ENCODE measurements around the gene NAALADL2. TPM values are rescaled to one million over a fixed set of nuclear protein-coding genes. Genes with fewer than 3 reads are reported as not detected.

The NAALADL2 gene
- total RNA-seq, 4 donors from 2014 or later, result 0.36 to 9.2 (median 0.63) TPM

- Histone ChIP-seq H3K27me3 (no peaks in the 10 kb centered on the region), H3K9me3 (peaks cover 0 to 3% (median 0%) of the 10 kb centered on the region in 3 donors), H3K27ac (no peak overlapping the region), H3K4me3 (no peak overlapping the region), H3K4me1 (no peaks in the 10 kb centered on the region), H3K36me3 (no peaks in the 10 kb centered on the region)
- ATAC-seq (no peak), DNase-seq (no peak)
- TF ChIP-seq CTCF (IDR thresholded peaks at IDR 0.05 in 4 of 5, conservative IDR thresholded peaks at IDR 0.05 in 1 of 5) (no peak), POLR2A (IDR thresholded peaks at IDR 0.05) (no peak)
- in situ Hi-C loops (cut with MboI; ENCODE audit: low sequenced_read_pairs in 4 of 4) (no loop called here), intact Hi-C loops (cut with DNase I; ENCODE audit: low total_unique reads) (no loop called here)
Measured at GRCh38 chr3:174891524-174892203, 32.5 kb downstream of the NAALADL2 start.

DNA sequence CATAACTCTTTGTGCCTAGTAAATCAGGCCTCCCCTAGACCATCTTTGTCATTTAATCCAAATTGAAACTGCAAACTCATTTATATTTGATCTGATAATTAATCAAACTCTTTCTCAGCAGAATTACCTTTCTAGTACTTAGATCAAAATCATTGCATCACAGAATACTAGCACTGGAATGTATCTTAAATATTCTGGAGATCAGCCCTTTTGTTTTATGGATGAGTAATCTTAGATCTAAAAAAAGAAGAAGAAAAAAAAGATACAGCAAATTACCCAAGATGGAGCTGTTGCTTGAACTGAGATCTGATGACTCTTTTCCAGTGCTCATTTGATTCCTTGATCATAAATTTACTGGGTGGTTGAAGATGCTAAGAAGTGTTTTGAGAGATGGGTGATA, 47.9 kb downstream of the NAALADL2 start:
- in situ Hi-C loops (cut with MboI; ENCODE audit: low sequenced_read_pairs in 4 of 4), result no loop called here
- ATAC-seq (no peak), DNase-seq (no peak)
- H3K9me3 ChIP-seq, result no peaks in the 10 kb centered on the region
- TF ChIP-seq CTCF (IDR thresholded peaks at IDR 0.05 in 4 of 5, conservative IDR thresholded peaks at IDR 0.05 in 1 of 5) (no peak), POLR2A (IDR thresholded peaks at IDR 0.05) (no peak)
- no peak overlapping the region for H3K4me3 ChIP-seq
- intact Hi-C loops (cut with DNase I; ENCODE audit: low total_unique reads), result no loop called here
- H3K27ac ChIP-seq, result no peak overlapping the region
- no peaks in the 10 kb centered on the region for H3K36me3 ChIP-seq
- no peaks in the 10 kb centered on the region for H3K4me1 ChIP-seq
- no peaks in the 10 kb centered on the region for H3K27me3 ChIP-seq

DNA sequence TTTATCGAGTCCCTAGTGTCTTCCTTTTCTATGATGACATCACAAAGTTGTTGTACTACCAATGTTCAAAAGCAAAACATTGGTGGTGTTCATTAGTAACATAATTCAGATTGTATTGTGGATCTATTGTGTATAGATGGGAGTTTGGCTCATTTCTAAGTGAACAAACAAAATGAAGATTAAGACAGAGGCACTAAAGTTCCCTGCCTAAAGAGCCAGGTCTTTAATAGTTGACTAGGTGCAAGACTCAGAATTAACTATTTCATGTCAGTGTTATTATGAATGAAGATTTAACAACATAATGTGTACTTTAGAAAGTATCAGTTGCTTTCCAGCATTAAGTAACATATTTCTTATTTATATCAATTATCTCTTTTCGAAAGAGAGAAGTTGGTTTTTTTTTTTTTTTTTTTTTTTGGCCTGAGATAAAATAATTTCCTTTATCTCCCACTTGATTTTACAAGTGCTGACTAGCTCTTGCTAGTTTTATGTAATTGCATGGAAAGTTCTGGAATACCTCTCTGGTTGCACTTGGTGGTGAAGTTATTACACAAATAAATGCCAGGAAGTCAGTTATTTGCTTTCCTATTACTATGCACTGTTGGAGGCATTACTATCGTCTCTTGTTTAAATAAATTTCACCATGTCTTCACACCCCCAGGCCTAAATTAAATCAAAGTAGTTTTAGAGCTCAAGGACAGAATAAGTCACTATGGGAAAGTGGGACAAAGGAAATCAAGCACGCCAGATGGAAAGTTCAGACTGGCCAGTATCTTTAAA, 48.7 kb downstream of the NAALADL2 start:
- in situ Hi-C loops (cut with MboI; ENCODE audit: low sequenced_read_pairs in 4 of 4) (no loop called here), intact Hi-C loops (cut with DNase I; ENCODE audit: low total_unique reads) (no loop called here)
- no peak for ATAC-seq
- no peak overlapping the region for H3K27ac ChIP-seq
- H3K4me1 ChIP-seq, result no peaks in the 10 kb centered on the region
- TF ChIP-seq CTCF (IDR thresholded peaks at IDR 0.05 in 4 of 5, conservative IDR thresholded peaks at IDR 0.05 in 1 of 5), result no peak
- H3K4me3 ChIP-seq, result no peak overlapping the region
- no peak for DNase-seq
- no peaks in the 10 kb centered on the region for H3K9me3 ChIP-seq
- H3K27me3 ChIP-seq, result no peaks in the 10 kb centered on the region
- H3K36me3 ChIP-seq, result no peaks in the 10 kb centered on the region

- in situ Hi-C loops (cut with MboI; ENCODE audit: low sequenced_read_pairs in 4 of 4), result no loop called here
- no peak for ATAC-seq
- Histone ChIP-seq H3K36me3 (no peaks in the 10 kb centered on the region), H3K4me3 (no peak overlapping the region), H3K27me3 (no peaks in the 10 kb centered on the region), H3K9me3 (no peaks in the 10 kb centered on the region), H3K27ac (no peak overlapping the region), H3K4me1 (no peaks in the 10 kb centered on the region)
- no peak for DNase-seq
- TF ChIP-seq CTCF (IDR thresholded peaks at IDR 0.05 in 4 of 5, conservative IDR thresholded peaks at IDR 0.05 in 1 of 5), result no peak
- TF ChIP-seq POLR2A (IDR thresholded peaks at IDR 0.05), result no peak
- intact Hi-C loops (cut with DNase I; ENCODE audit: low total_unique reads), result no loop called here
Measured at GRCh38 chr3:174931473-174932353, 72.6 kb downstream of the NAALADL2 start.

Data from gastrocnemius medialis (tissue), 4 donors.